GM12873 (cell line): ENCODE measurements around the gene PTPRS.

Experiments
- TF ChIP-seq, protein P1 (sequence below): IDR thresholded peaks from 2 replicates; pipeline ENCODE4 v1.5.1; 2012; ENCODE audit warnings: low read depth, mild to moderate bottlenecking, moderate library complexity, low read length, control low read depth; ENCODE audit not compliant: insufficient read depth; ENCODE audit errors: missing control alignments

Gene PTPRS

DNA sequence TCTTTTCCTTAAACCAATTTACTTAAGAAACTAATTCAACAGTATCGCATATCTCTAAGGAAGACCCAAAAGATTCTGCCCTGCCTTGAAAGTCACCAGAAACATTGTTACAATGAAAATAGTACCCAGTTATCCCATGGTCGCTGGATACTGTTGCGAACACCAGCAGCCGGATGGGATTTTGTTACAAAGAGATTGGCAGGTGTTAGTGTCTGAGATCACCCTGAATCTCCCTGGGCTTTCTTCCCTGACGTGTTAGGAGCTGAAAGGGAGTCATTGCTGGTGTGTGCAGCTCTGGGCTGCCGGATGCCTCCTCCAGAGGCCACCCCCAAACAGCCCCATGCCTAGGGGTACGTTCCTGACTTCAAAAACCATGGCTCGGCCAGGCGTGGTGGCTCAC is 38.2 kb downstream of the PTPRS start:
- TF ChIP-seq, protein P1, sequence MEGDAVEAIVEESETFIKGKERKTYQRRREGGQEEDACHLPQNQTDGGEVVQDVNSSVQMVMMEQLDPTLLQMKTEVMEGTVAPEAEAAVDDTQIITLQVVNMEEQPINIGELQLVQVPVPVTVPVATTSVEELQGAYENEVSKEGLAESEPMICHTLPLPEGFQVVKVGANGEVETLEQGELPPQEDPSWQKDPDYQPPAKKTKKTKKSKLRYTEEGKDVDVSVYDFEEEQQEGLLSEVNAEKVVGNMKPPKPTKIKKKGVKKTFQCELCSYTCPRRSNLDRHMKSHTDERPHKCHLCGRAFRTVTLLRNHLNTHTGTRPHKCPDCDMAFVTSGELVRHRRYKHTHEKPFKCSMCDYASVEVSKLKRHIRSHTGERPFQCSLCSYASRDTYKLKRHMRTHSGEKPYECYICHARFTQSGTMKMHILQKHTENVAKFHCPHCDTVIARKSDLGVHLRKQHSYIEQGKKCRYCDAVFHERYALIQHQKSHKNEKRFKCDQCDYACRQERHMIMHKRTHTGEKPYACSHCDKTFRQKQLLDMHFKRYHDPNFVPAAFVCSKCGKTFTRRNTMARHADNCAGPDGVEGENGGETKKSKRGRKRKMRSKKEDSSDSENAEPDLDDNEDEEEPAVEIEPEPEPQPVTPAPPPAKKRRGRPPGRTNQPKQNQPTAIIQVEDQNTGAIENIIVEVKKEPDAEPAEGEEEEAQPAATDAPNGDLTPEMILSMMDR = no peak

DNA sequence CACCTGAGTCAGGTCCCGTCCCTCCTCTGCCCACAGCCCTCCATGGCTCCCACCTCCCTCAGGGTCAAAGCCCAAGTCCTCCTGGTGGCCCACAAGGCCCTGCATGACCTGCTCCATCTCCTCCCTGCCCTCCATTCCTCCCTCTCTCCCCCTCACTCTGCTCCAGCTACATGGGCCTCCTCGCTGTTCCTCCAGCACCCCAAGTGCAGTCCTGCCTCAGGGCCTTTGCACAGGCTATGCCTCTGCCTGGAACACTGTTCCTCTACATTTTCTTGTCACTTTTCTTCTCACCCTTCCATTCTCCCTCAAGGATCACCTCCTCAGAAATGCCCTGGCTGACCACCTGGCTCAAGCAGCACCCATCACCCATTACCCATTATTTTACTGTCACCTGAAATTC is 41.5 kb downstream of the PTPRS start:
- TF ChIP-seq, protein P1 = no peak

DNA sequence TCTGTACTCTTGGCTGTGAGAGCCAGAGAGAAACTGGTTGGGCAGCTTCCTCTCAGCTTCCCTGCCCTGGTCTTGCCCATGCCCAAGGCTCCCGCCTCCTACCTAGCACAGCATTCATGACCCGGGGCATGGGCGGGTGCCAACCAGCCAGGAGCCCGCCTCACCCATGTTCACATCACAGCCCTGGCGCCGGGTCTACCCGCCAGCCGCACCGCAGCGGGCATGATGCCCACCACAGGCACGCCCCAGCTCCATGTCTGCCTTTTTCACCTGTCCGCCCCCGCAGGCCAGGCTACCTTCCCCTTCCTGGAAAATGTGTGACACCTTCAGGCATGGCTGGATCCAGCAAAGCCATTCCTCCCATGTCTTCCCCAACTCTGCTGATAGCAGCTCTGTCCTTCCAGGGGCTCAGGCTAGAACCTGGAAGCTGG is 42.1 kb downstream of the PTPRS start:
- TF ChIP-seq, protein P1 = no peak

DNA sequence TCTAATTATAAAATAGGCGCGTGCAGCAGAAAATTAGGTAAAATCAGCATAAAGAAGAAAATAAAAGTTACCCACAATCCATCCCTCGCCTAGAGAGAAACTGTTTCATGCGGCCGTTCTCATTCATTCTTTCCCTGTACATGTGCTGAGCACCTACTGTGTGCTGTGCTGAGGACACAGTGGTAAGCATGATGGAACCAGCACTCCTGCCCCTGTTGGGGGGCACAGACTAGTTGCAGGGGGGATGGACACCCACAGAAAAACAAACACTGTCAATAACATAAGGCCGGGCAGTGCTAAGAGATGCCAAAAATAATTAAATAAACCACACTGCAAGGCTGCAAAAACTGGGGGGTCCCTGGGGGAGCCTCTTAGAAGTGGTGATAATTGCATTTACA is 43.3 kb downstream of the PTPRS start:
- TF ChIP-seq, protein P1 = no peak

DNA sequence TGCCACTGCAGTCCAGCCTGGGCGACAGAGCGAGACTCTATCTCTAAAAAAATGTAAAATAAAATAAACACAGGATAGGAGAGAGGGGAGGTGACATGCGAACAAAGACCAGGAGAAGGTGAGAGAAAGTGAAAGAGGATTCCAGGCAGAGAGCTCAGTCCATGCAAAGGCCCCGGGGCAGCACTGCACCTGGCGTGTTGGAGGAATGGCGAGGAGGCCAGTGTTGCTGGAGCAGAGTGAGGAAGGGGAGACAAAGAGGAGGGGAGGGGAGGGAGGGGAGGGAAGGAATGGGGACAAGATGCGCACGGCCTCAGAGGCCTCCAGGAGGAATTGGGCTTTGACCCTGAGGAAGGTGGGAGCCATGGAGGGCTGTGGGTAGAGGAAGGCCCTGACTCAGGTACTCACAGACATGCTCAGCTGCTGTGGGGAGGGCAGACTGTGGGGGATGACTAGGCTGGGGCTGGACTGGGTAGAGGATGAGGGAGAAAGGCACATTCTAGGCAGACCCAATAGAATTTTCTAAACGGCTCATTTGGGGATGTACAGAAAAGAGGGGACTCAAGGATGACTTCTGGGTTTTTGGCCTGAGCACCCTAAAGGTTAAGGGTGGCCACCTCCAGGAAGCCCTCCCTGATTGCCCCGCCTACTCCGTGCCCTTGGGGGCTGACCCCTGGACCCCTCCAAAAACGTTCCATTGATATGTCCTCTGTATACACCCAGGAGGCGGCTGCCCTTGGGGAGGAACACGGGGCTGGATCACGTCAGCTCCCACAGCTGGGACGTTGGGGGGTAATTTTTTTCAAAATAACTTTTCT is 43.9 kb downstream of the PTPRS start:
- TF ChIP-seq, protein P1 = no peak

DNA sequence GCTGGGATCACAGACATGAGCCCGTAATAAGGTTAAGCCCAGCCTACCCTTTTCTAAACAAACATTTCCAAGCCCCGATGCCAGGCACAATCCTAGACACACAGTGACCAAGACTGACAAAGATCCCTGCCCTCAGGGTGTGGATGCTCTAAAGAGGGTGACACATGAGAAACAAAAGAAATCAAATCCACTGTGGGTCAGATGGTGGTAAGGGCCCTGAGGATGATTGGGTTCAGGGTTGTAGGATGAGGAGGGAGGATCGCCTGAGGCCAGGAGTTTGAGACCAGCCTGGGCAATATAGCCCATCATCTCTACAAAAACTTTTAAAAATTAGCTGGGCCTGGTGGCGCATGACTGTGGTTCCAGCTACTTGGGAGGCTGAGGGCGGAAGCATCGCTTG is 44.6 kb downstream of the PTPRS start:
- TF ChIP-seq, protein P1 = no peak

DNA sequence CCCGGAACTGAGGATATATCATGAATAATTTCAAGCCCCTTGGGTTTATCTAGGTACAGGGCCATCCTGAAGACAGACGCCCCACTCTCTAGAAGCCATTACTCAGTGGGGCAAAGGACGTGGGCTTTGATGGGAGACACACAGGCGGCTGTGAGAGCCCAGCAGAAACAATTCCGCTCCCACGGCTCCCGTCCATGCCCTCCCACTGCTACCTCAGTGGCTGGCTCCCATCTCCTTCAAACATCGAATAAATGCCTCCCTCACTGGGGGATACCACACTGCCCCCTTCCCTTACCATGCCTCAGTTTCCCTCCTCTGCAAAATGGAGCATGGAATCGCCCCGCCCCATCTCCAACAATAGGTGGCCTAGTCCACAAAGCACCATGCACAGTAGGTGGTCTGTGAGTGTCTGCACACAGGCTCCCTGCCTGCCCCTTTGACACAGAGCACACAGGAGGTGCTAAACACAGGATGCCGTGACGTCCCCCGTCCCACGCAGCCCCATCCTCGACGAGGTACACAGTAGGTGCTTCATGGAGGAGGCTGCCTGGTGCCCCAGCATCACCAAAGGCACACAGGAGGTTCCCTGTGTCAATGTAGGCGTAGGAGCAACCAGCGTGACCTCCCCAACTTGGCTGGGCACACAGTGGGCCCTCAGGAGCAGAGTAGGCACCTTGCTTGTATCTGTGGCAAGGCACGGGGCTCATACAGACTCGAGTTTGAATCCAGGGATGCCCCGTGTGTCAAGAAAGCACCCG is 46.0 kb downstream of the PTPRS start:
- TF ChIP-seq, protein P1 = no peak
